GM12878 (cell line): ENCODE measurements around the gene NR2F2. TPM values are rescaled to one million over a fixed set of nuclear protein-coding genes. Genes with fewer than 3 reads are reported as not detected.

Experiments
- ATAC-seq: fragments of 200-7000 bp; cut with Tn5 transposase; 3 replicates; pipeline ENCODE4 v1.9.1; 2020; ENCODE audit warnings: mild to moderate bottlenecking, moderate library complexity
- BruUV-seq: library from RNA; stranded (reverse); fragments of 400-500 nt; replicated peaks from 2 replicates; lab custom pipeline; 2021; lab: Mats Ljungman, UMichigan
- CTCF ChIA-PET: fragments of 300-600 bp; sonication (Branson Sonifier 250); formaldehyde crosslinking; extraction: SDS; loops from one replicate; lab custom pipeline; 2021; ENCODE audit warnings: inconsistent platforms; lab: Yijun Ruan, JAX
- POLR2A ChIA-PET: fragments of 350-600 bp; formaldehyde crosslinking; extraction: SDS; loops from one replicate; lab custom pipeline; 2021; ENCODE audit warnings: inconsistent platforms; lab: Charles Lee
- RAD21 ChIA-PET: fragments of 300-600 bp; sonication (Branson Sonifier 250); formaldehyde crosslinking; loops from one replicate; lab custom pipeline; 2023; ENCODE audit warnings: antibody characterized with exemption; ENCODE audit not compliant: unreplicated experiment; lab: Charles Lee
- SMC1A ChIA-PET: fragments of 300-600 bp; sonication (Branson Sonifier 250); formaldehyde crosslinking; loops from one replicate; lab custom pipeline; 2023; ENCODE audit not compliant: unreplicated experiment, uncharacterized antibody; lab: Charles Lee
- DNase-seq: peaks from one replicate; pipeline ENCODE4 v3.0.0-alpha.2; 2011; ENCODE audit warnings: low read depth, low spot score
- FAIRE-seq: peaks from 3 replicates; lab custom pipeline; 2011; peaks lifted over from hg19 to GRCh38; lab: Jason Lieb, UNC
- H2AFZ ChIP-seq: 2 replicates; pipeline ENCODE4 v1.6.0; 2011; ENCODE audit warnings: low read depth, low read length, control low read depth; ENCODE audit not compliant: control insufficient read depth
- H3K27ac ChIP-seq: 2 replicates; pipeline ENCODE4 v1.5.1; 2011; ENCODE audit warnings: control low read depth; ENCODE audit not compliant: control insufficient read depth, insufficient read depth
- H3K27me3 ChIP-seq, 2 experiments: replicated peaks in 1 of 2; 2 replicates each; pipeline versions ENCODE4 v1.6.0 to v1.6.1; 2011; ENCODE audit warnings: low read length in 1 of 2; ENCODE audit not compliant: control insufficient read depth in 2 of 2, insufficient read depth in 2 of 2
- H3K36me3 ChIP-seq, 2 experiments: 2 replicates each; pipeline ENCODE4 v1.5.1; 2011; ENCODE audit warnings: low read length in 1 of 2; ENCODE audit not compliant: control insufficient read depth in 2 of 2, insufficient read depth in 2 of 2
- H3K4me1 ChIP-seq: 2 replicates; pipeline ENCODE4 v1.6.1; 2011; ENCODE audit warnings: mild to moderate bottlenecking, low read length, moderate library complexity, mixed read lengths; ENCODE audit not compliant: control insufficient read depth, insufficient read depth
- H3K4me2 ChIP-seq: 2 replicates; pipeline ENCODE4 v1.6.0; 2011; ENCODE audit warnings: control low read depth; ENCODE audit not compliant: control insufficient read depth, insufficient read depth
- H3K4me3 ChIP-seq: fragments of 200-600 bp; sonication (generic); 2 replicates; pipeline ENCODE4 v1.5.1; 2016
- H3K79me2 ChIP-seq: 2 replicates; pipeline ENCODE4 v1.6.0; 2011; ENCODE audit warnings: low read length; ENCODE audit not compliant: control insufficient read depth, insufficient read depth
- H3K9ac ChIP-seq: 2 replicates; pipeline ENCODE4 v1.8.0; 2011; ENCODE audit warnings: low read length, control low read depth, mixed read lengths; ENCODE audit not compliant: control insufficient read depth, insufficient read depth
- H3K9me3 ChIP-seq: replicated peaks from 3 replicates; pipeline ENCODE4 v1.5.1; 2011; ENCODE audit warnings: mild to moderate bottlenecking, low read length; ENCODE audit not compliant: control insufficient read depth, insufficient read depth
- H4K20me1 ChIP-seq: 2 replicates; pipeline ENCODE4 v1.6.0; 2011; ENCODE audit not compliant: control insufficient read depth, insufficient read depth
- HCFC1 ChIP-seq: fragments of 150-350 bp; IDR thresholded peaks from 2 replicates; pipeline ENCODE4 v1.6.1; 2014; ENCODE audit warnings: low read length
- IRF3 ChIP-seq: fragments of 450-650 bp; IDR thresholded peaks from 2 replicates; pipeline ENCODE4 v1.6.1; 2014; ENCODE audit warnings: mild to moderate bottlenecking
- NBN ChIP-seq: fragments of 450-650 bp; IDR thresholded peaks from 2 replicates; pipeline ENCODE4 v1.6.1; 2016
- PBX3 ChIP-seq: IDR thresholded peaks from 2 replicates; pipeline ENCODE4 v1.6.1; 2011; ENCODE audit warnings: mild to moderate bottlenecking, low read depth, low read length, moderate library complexity; ENCODE audit not compliant: insufficient replicate concordance
- RCOR1 ChIP-seq: conservative IDR thresholded peaks from 2 replicates; pipeline ENCODE4 v1.6.1; 2012; ENCODE audit warnings: low read depth, low read length, improper control_type of control experiment
- WGBS: methylation state at CpG from one replicate; pipeline ENCODE4 v1.1.6; 2016; ENCODE audit warnings: low lambda C conversion rate; ENCODE audit not compliant: insufficient replicate concordance, insufficient coverage; ENCODE audit errors: missing lambda C conversion rate; 5-methylcytosine and 5-hydroxymethylcytosine counted together
- in situ Hi-C: fragments of 300-500 bp; cut with MboI; formaldehyde crosslinking; loops from 9 replicates; pipeline ENCODE4 v1.14.3; 2018; ENCODE audit warnings: mixed read lengths
- intact Hi-C: fragments of 100-400 bp; cut with micrococcal nuclease; formaldehyde crosslinking; loops from one replicate; pipeline ENCODE4 v1.14.2; 2022; ENCODE audit not compliant: unreplicated experiment
- polyA plus RNA-seq, 11 experiments: library from polyadenylated mRNA; depleted of rRNA in 4 of 11; unstranded in 6 of 11; stranded (reverse) in 5 of 11; fragments of >200 nt; fragmentation: Nextera tagmentation in 4 of 11; fragmentation: Illumina TruSeq in 1 of 11; extraction: Ambion mirVana in 4 of 11; extraction: Trizol in 1 of 11; gene quantifications; 1 replicate in 1 of 11; 2 replicates in 10 of 11; pipeline versions ENCODE4 v1.2.1 to v1.2.3, GENCODE V29; 2011 to 2016; ENCODE audit warnings: inconsistent platforms in 2 of 11, missing spikeins in 2 of 11, low read depth in 1 of 11
- total RNA-seq, 4 experiments: library from RNA; depleted of rRNA in 3 of 4; stranded (reverse); fragments of >200 nt in 3 of 4; fragmentation: Illumina TruSeq in 1 of 4; extraction: Trizol in 1 of 4; gene quantifications; 2 replicates each; pipeline versions ENCODE4 v1.2.1 to v1.2.3, GENCODE V29; 2013 to 2021

Gene NR2F2
- total and polyA plus RNA-seq, 10 of the 15 experiments (the other 5 are each of a cell fraction or from before 2014, with no cell fraction given) = 1.1 to 10.1 (median 3.2) TPM

GRCh38 chr15:96349034-96349856, 18.7 kb downstream of the NR2F2 start:
- no peak for FAIRE-seq
- no peaks in the 10 kb centered on the region; the same call in 1 of the 2 replicates for H4K20me1 ChIP-seq
- H3K27ac ChIP-seq = no peak overlapping the region
- no peaks in the 10 kb centered on the region for H3K4me1 ChIP-seq
- intact Hi-C loops = loop anchor here (5.0 to 10.0 kb wide), 5 partner anchors 307 to 1062 kb away; no protein-coding TSS in a partner anchor
- TF ChIP-seq PBX3 (no peak), RCOR1 (no peak), HCFC1 (no peak), IRF3 (no peak), NBN (no peak)
- TF ChIP-seq, all 136 proteins: peak for 0
- DNase-seq (no peak), ATAC-seq (no peak)
- peaks cover 0 to 3% of the 10 kb centered on the region in 2 experiments; a peak in 2 of 4 replicates for H3K27me3 ChIP-seq
- no peak overlapping the region for H2AFZ ChIP-seq
- POLR2A ChIA-PET = interaction anchor here (0.6 to 5.8 kb wide), 13 partner anchors 9 to 891 kb away, joined by 3 to 31 read pairs (median 4); no protein-coding TSS in a partner anchor
- BruUV-seq = no TSS peak
- in situ Hi-C loops = loop anchor here (10.0 kb wide), 1 partner anchor 1084 kb away; no protein-coding TSS in a partner anchor
- WGBS = 18% methylated on average over 4 of the region's 4 CpGs
- H3K4me3 ChIP-seq = no peak overlapping the region
- CTCF ChIA-PET = interaction anchor here (0.6 to 2.3 kb wide), 17 partner anchors 9 to 1325 kb away, joined by 3 to 31 read pairs (median 3); no protein-coding TSS in a partner anchor
- H3K79me2 ChIP-seq = no peaks in the 10 kb centered on the region
- H3K36me3 ChIP-seq = no peaks in the 10 kb centered on the region
- RAD21 ChIA-PET = interaction anchor here (0.5 to 11.4 kb wide), 12 partner anchors 9 to 724 kb away, joined by 3 to 124 read pairs (median 3); partner anchors contain the start of gene NR2F2
- no peak overlapping the region for H3K9ac ChIP-seq
- H3K9me3 ChIP-seq = no peaks in the 10 kb centered on the region; the same call in 2 of the 3 replicates
- H3K4me2 ChIP-seq = no peak overlapping the region
- SMC1A ChIA-PET = interaction anchor here (0.6 to 6.0 kb wide), 17 partner anchors 8 to 1090 kb away, joined by 3 to 105 read pairs (median 3); partner anchors contain the start of gene NR2F2
